ENCODE measurements around the gene UBA3. TPM values are rescaled to one million over a fixed set of nuclear protein-coding genes. Genes with fewer than 3 reads are reported as not detected.

Gene UBA3
- total and polyA plus RNA-seq, 2 donors from 2014 or later, result 35.3 to 63.1 TPM

GRCh38 chr3:69126999-69127398 is 46.8 kb upstream of the UBA3 start:
- H3K4me3 ChIP-seq (ENCODE audit: low read length in 3 of 3), result no peak overlapping the region
- no peak overlapping the region for H3K9ac ChIP-seq (ENCODE audit: low read length in 3 of 3)
- no peaks in the 10 kb centered on the region for H3K27me3 ChIP-seq (ENCODE audit: control insufficient read depth, insufficient read depth, low read length)
- no peak for TF ChIP-seq CTCF (IDR thresholded peaks at IDR 0.05; ENCODE audit: borderline replicate concordance, extremely low read depth, insufficient read depth)
- no peaks in the 10 kb centered on the region for H3K9me3 ChIP-seq (ENCODE audit: control insufficient read depth in 2 of 3, insufficient read depth in 1 of 3, low read length in 3 of 3)
- no peaks in the 10 kb centered on the region for H3K4me1 ChIP-seq (ENCODE audit: control insufficient read depth in 2 of 3, insufficient read depth in 2 of 3, low read depth in 1 of 3, low read length in 3 of 3)
- H3K27ac ChIP-seq (ENCODE audit: low read depth in 2 of 2, low read length in 2 of 2), result no peak overlapping the region
- intact Hi-C loops (cut with DNase I), result no loop called here
- no peaks in the 10 kb centered on the region for H3K36me3 ChIP-seq (ENCODE audit: control insufficient read depth in 2 of 3, insufficient read depth in 3 of 3, low read length in 3 of 3)
- no peak for DNase-seq
- no peak for FAIRE-seq

GRCh38 chr3:69126216-69126615 is 46.1 kb upstream of the UBA3 start:
- DNase-seq, result no peak
- TF ChIP-seq CTCF (IDR thresholded peaks at IDR 0.05; ENCODE audit: borderline replicate concordance, extremely low read depth, insufficient read depth), result no peak
- no peak overlapping the region for H3K27ac ChIP-seq (ENCODE audit: low read depth in 2 of 2, low read length in 2 of 2)
- FAIRE-seq, result no peak
- H3K27me3 ChIP-seq (ENCODE audit: control insufficient read depth, insufficient read depth, low read length), result no peaks in the 10 kb centered on the region
- H3K4me1 ChIP-seq (ENCODE audit: control insufficient read depth in 2 of 3, insufficient read depth in 2 of 3, low read depth in 1 of 3, low read length in 3 of 3), result no peaks in the 10 kb centered on the region
- no peak overlapping the region for H3K9ac ChIP-seq (ENCODE audit: low read length in 3 of 3)
- H3K9me3 ChIP-seq (ENCODE audit: control insufficient read depth in 2 of 3, insufficient read depth in 1 of 3, low read length in 3 of 3), result no peaks in the 10 kb centered on the region
- no peak overlapping the region for H3K4me3 ChIP-seq (ENCODE audit: low read length in 3 of 3)
- no peaks in the 10 kb centered on the region for H3K36me3 ChIP-seq (ENCODE audit: control insufficient read depth in 2 of 3, insufficient read depth in 3 of 3, low read length in 3 of 3)
- intact Hi-C loops (cut with DNase I), result no loop called here

- no peak within 1 kb of the TSS for H3K4me3 ChIP-seq (ENCODE audit: low read length in 3 of 3)
- FAIRE-seq, result no peak
Observed at GRCh38 chr3:69122403-69122802, 42.2 kb upstream of the UBA3 start, which contains the start of gene LMOD3. LMOD3 (minus strand) TSS chr3:69122595; CDS start chr3:69122386, 209 bp downstream.

More at GRCh38 chr3:69122403-69122802, 42.2 kb upstream of the UBA3 start, which contains the start of gene LMOD3:
- Histone ChIP-seq H3K9ac (ENCODE audit: low read length in 3 of 3) (no peak within 1 kb of the TSS), H3K9me3 (ENCODE audit: control insufficient read depth in 2 of 3, insufficient read depth in 1 of 3, low read length in 3 of 3) (no peaks in the 10 kb centered on the region), H3K27me3 (ENCODE audit: control insufficient read depth, insufficient read depth, low read length) (no peaks in the 10 kb centered on the region), H3K27ac (ENCODE audit: low read depth in 2 of 2, low read length in 2 of 2) (no peak within 1 kb of the TSS), H3K4me1 (ENCODE audit: control insufficient read depth in 2 of 3, insufficient read depth in 2 of 3, low read depth in 1 of 3, low read length in 3 of 3) (no peaks in the 10 kb centered on the region), H3K36me3 (ENCODE audit: control insufficient read depth in 2 of 3, insufficient read depth in 3 of 3, low read length in 3 of 3) (no peaks in the 10 kb centered on the region)
- DNase-seq, result no peak
- TF ChIP-seq CTCF (IDR thresholded peaks at IDR 0.05; ENCODE audit: borderline replicate concordance, extremely low read depth, insufficient read depth), result no peak
- intact Hi-C loops (cut with DNase I), result no loop called here
